Hepatocyte (in vitro differentiated cells): ENCODE measurements around the gene SPATC1L. TPM values are rescaled to one million over a fixed set of nuclear protein-coding genes. Genes with fewer than 3 reads are reported as not detected.
A peak's percentile ranks its signal among the peaks of the same experiment; 100 is the strongest.

ENCODE experiments used
- DNase-seq: peaks from one replicate; pipeline ENCODE4 v3.0.0-alpha.2; 2016; ENCODE audit warnings: low spot score
- H2AFZ ChIP-seq: fragments of 200-600 bp; sonication (generic); 2 replicates; pipeline ENCODE4 v1.6.0; 2016; ENCODE audit warnings: antibody characterized with exemption, mild to moderate bottlenecking
- H3K27ac ChIP-seq: fragments of 200-600 bp; sonication (generic); 2 replicates; pipeline ENCODE4 v1.5.1; 2016; ENCODE audit warnings: mild to moderate bottlenecking
- H3K27me3 ChIP-seq: fragments of 200-600 bp; sonication (generic); 2 replicates; pipeline ENCODE4 v1.6.1; 2016
- H3K36me3 ChIP-seq: fragments of 200-600 bp; sonication (generic); replicated peaks from 2 replicates; pipeline ENCODE4 v1.5.1; 2016; ENCODE audit warnings: low read depth; ENCODE audit not compliant: insufficient read depth
- H3K4me1 ChIP-seq: fragments of 200-600 bp; sonication (generic); 2 replicates; pipeline ENCODE4 v1.5.1; 2016; ENCODE audit warnings: mild to moderate bottlenecking, moderate library complexity; ENCODE audit not compliant: insufficient read depth
- H3K4me2 ChIP-seq: fragments of 200-600 bp; sonication (generic); 2 replicates; pipeline ENCODE4 v1.6.0; 2016
- H3K4me3 ChIP-seq: fragments of 200-600 bp; sonication (generic); 2 replicates; pipeline ENCODE4 v1.5.1; 2016; ENCODE audit warnings: mild to moderate bottlenecking
- H3K79me2 ChIP-seq: fragments of 200-600 bp; sonication (generic); 2 replicates; pipeline ENCODE4 v1.6.0; 2017; ENCODE audit warnings: mild to moderate bottlenecking
- H3K9me2 ChIP-seq: fragments of 200-600 bp; sonication (generic); replicated peaks from 2 replicates; pipeline ENCODE4 v1.6.0; 2017; ENCODE audit warnings: mild to moderate bottlenecking; ENCODE audit not compliant: insufficient read depth
- H3K9me3 ChIP-seq: fragments of 200-600 bp; sonication (generic); 2 replicates; pipeline ENCODE4 v1.5.1; 2016; ENCODE audit warnings: low read depth, mild to moderate bottlenecking
- H4K20me1 ChIP-seq: fragments of 200-600 bp; sonication (generic); 2 replicates; pipeline ENCODE4 v1.6.0; 2016; ENCODE audit warnings: mild to moderate bottlenecking; ENCODE audit not compliant: insufficient read depth, poor library complexity, severe bottlenecking
- CTCF ChIP-seq: fragments of 200-600 bp; sonication (generic); IDR thresholded peaks from 2 replicates; pipeline ENCODE4 v1.5.1; 2016; ENCODE audit warnings: antibody characterized with exemption, mild to moderate bottlenecking; ENCODE audit not compliant: poor library complexity
- EZH2 ChIP-seq: fragments of 200-600 bp; sonication (generic); IDR thresholded peaks from 2 replicates; pipeline ENCODE4 v1.6.1; 2016; ENCODE audit warnings: antibody characterized with exemption, mild to moderate bottlenecking, borderline replicate concordance
- EZH2phosphoT487 ChIP-seq: fragments of 200-600 bp; sonication (generic); IDR thresholded peaks from one replicate; pipeline ENCODE4 v1.6.1; 2018; ENCODE audit warnings: antibody characterized with exemption, mild to moderate bottlenecking, low read depth, moderate library complexity; ENCODE audit not compliant: unreplicated experiment, severe bottlenecking
- WGBS: methylation state at CpG from one replicate; pipeline ENCODE4 v1.1.6; 2016; ENCODE audit warnings: low lambda C conversion rate; ENCODE audit errors: missing lambda C conversion rate; 5-methylcytosine and 5-hydroxymethylcytosine counted together
- polyA plus RNA-seq: library from polyadenylated mRNA; unstranded; fragments of >200 nt; fragmentation: Nextera tagmentation; extraction: Ambion mirVana; gene quantifications from 2 replicates; pipeline ENCODE4 v1.2.1, GENCODE V29; 2016
- total RNA-seq: library from RNA; depleted of rRNA; stranded (reverse); fragments of >200 nt; gene quantifications from 2 replicates; pipeline ENCODE4 v1.2.3, GENCODE V29; 2014

The SPATC1L gene
- 8.3 and 10.1 TPM in 2 replicates for total RNA-seq
- 24.2 and 29.9 TPM in 2 replicates for polyA plus RNA-seq

- TF ChIP-seq EZH2 = no peak
- no peak for TF ChIP-seq CTCF
- no peak for TF ChIP-seq EZH2phosphoT487
- Histone ChIP-seq H3K4me3 (peak within 1 kb of the TSS; percentile 88), H3K4me1 (peaks cover 5% of the 10 kb centered on the region), H3K36me3 (no peaks in the 10 kb centered on the region), H3K79me2 (no peaks in the 10 kb centered on the region), H3K4me2 (peak within 1 kb of the TSS; percentile 91), H3K9me3 (no peaks in the 10 kb centered on the region), H3K9me2 (no peaks in the 10 kb centered on the region), H4K20me1 (no peaks in the 10 kb centered on the region), H2AFZ (peak within 1 kb of the TSS; percentile 84), H3K27me3 (no peaks in the 10 kb centered on the region), H3K27ac (peak within 1 kb of the TSS; percentile 93)
- peak; percentile 81 for DNase-seq
- WGBS = 3% methylated on average over 18 of the region's 24 CpGs
Measured at GRCh38 chr21:46183910-46184624, at the start of gene SPATC1L. SPATC1L (minus strand) TSS chr21:46184459; CDS start chr21:46182816, 1,643 bp downstream.

- no peaks in the 10 kb centered on the region for H3K27me3 ChIP-seq
- H3K36me3 ChIP-seq = no peaks in the 10 kb centered on the region
- no peak overlapping the region for H3K4me3 ChIP-seq
- 92% methylated on average over 6 of the region's 6 CpGs for WGBS
- DNase-seq = no peak
- no peaks in the 10 kb centered on the region for H3K9me2 ChIP-seq
- H3K79me2 ChIP-seq = peaks cover 50% of the 10 kb centered on the region
- no peak overlapping the region for H2AFZ ChIP-seq
- no peak for TF ChIP-seq CTCF
- no peak for TF ChIP-seq EZH2phosphoT487
- no peak for TF ChIP-seq EZH2
- H3K27ac ChIP-seq = peak overlapping the region; percentile 91
- H3K4me2 ChIP-seq = peak overlapping the region; percentile 94
- peaks cover 27% of the 10 kb centered on the region for H4K20me1 ChIP-seq
- no peaks in the 10 kb centered on the region for H3K9me3 ChIP-seq
- H3K4me1 ChIP-seq = peaks cover 13% of the 10 kb centered on the region
Measured at GRCh38 chr21:46229923-46230260, 45.6 kb upstream of the SPATC1L start.

GRCh38 chr21:46229133-46229922, 45.1 kb upstream of the SPATC1L start:
- peak; percentile 75 for DNase-seq
- no peaks in the 10 kb centered on the region for H3K9me3 ChIP-seq
- no peaks in the 10 kb centered on the region for H3K27me3 ChIP-seq
- peak overlapping the region; percentile 86 for H2AFZ ChIP-seq
- H3K36me3 ChIP-seq = no peaks in the 10 kb centered on the region
- WGBS = 21% methylated on average over 20 of the region's 72 CpGs
- peak overlapping the region; percentile 91 for H3K27ac ChIP-seq
- TF ChIP-seq EZH2 = no peak
- peak; percentile 66 for TF ChIP-seq CTCF
- H3K9me2 ChIP-seq = no peaks in the 10 kb centered on the region
- peaks cover 56% of the 10 kb centered on the region for H3K79me2 ChIP-seq
- H3K4me2 ChIP-seq = peak overlapping the region; percentile 94
- peaks cover 13% of the 10 kb centered on the region for H3K4me1 ChIP-seq
- H3K4me3 ChIP-seq = peak overlapping the region; percentile 47
- peaks cover 33% of the 10 kb centered on the region for H4K20me1 ChIP-seq
